ENCODE data around the gene CPA5.

CPA5 gene

DNA sequence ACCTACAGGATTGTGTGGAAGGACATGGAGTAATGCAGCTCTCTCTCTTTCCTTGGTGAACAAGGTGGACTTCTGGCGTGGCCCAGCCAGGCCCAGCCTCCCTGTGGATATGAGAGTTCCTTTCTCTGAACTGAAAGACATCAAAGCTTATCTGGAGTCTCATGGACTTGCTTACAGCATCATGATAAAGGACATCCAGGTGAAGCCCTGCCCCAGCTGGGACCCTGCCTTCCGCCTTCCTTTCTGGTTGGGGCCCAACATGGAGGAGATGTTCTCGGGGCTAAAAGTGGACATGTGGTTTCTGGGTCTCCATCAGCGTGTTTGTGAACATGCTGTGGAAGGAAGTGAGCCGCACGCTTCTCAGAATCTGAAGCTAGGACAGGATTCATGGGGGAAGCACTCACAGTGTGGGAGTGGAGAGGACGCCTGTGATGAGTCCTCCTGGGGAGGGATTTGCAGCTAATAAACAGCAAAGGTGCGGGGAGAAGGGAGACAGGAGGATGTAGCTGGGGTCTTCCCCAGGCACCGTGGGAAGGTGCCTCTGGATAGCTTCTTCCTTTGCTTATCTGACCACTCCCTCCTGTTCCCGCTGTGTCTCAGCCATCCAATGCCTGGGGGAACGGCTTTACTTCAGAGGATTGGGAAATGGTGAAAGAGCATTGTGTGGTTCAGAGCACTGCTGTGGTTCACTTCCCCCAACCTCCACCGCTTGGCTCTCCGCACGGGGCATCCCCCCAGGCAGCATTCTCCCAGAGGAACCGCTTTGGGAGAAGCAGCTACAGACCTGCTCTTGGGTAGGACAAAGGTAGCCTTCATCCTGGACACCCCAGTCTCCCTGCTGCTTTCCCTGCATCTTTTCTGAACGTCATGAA lies 5.5 kb downstream of the CPA5 start:
- Histone ChIP-seq H3K27ac (replicated peaks) (no peak overlapping the region), H3K27me3 (ENCODE audit: insufficient read depth, poor library complexity, severe bottlenecking) (no peaks in the 10 kb centered on the region), H3K4me3 (replicated peaks; ENCODE audit: insufficient read depth, low read length) (no peak overlapping the region)
- peak in 1 of 2 experiments; percentile 37 for DNase-seq (ENCODE audit: low read depth in 1 of 2, low spot score in 1 of 2)
- TF ChIP-seq SPI1 (IDR thresholded peaks at IDR 0.05; ENCODE audit: borderline replicate concordance, low read depth) (no peak), POLR2AphosphoS5 (IDR thresholded peaks at IDR 0.05; ENCODE audit: low read depth) (no peak), GABPA (IDR thresholded peaks at IDR 0.05; ENCODE audit: low read depth) (no peak)
- TF ChIP-seq, protein P1, sequence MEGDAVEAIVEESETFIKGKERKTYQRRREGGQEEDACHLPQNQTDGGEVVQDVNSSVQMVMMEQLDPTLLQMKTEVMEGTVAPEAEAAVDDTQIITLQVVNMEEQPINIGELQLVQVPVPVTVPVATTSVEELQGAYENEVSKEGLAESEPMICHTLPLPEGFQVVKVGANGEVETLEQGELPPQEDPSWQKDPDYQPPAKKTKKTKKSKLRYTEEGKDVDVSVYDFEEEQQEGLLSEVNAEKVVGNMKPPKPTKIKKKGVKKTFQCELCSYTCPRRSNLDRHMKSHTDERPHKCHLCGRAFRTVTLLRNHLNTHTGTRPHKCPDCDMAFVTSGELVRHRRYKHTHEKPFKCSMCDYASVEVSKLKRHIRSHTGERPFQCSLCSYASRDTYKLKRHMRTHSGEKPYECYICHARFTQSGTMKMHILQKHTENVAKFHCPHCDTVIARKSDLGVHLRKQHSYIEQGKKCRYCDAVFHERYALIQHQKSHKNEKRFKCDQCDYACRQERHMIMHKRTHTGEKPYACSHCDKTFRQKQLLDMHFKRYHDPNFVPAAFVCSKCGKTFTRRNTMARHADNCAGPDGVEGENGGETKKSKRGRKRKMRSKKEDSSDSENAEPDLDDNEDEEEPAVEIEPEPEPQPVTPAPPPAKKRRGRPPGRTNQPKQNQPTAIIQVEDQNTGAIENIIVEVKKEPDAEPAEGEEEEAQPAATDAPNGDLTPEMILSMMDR (IDR thresholded peaks at IDR 0.05; ENCODE audit: insufficient read depth, low read length), result no peak
- TF ChIP-seq, protein P2, sequence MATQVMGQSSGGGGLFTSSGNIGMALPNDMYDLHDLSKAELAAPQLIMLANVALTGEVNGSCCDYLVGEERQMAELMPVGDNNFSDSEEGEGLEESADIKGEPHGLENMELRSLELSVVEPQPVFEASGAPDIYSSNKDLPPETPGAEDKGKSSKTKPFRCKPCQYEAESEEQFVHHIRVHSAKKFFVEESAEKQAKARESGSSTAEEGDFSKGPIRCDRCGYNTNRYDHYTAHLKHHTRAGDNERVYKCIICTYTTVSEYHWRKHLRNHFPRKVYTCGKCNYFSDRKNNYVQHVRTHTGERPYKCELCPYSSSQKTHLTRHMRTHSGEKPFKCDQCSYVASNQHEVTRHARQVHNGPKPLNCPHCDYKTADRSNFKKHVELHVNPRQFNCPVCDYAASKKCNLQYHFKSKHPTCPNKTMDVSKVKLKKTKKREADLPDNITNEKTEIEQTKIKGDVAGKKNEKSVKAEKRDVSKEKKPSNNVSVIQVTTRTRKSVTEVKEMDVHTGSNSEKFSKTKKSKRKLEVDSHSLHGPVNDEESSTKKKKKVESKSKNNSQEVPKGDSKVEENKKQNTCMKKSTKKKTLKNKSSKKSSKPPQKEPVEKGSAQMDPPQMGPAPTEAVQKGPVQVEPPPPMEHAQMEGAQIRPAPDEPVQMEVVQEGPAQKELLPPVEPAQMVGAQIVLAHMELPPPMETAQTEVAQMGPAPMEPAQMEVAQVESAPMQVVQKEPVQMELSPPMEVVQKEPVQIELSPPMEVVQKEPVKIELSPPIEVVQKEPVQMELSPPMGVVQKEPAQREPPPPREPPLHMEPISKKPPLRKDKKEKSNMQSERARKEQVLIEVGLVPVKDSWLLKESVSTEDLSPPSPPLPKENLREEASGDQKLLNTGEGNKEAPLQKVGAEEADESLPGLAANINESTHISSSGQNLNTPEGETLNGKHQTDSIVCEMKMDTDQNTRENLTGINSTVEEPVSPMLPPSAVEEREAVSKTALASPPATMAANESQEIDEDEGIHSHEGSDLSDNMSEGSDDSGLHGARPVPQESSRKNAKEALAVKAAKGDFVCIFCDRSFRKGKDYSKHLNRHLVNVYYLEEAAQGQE (IDR thresholded peaks at IDR 0.05; ENCODE audit: insufficient replicate concordance, low read depth), result no peak

DNA sequence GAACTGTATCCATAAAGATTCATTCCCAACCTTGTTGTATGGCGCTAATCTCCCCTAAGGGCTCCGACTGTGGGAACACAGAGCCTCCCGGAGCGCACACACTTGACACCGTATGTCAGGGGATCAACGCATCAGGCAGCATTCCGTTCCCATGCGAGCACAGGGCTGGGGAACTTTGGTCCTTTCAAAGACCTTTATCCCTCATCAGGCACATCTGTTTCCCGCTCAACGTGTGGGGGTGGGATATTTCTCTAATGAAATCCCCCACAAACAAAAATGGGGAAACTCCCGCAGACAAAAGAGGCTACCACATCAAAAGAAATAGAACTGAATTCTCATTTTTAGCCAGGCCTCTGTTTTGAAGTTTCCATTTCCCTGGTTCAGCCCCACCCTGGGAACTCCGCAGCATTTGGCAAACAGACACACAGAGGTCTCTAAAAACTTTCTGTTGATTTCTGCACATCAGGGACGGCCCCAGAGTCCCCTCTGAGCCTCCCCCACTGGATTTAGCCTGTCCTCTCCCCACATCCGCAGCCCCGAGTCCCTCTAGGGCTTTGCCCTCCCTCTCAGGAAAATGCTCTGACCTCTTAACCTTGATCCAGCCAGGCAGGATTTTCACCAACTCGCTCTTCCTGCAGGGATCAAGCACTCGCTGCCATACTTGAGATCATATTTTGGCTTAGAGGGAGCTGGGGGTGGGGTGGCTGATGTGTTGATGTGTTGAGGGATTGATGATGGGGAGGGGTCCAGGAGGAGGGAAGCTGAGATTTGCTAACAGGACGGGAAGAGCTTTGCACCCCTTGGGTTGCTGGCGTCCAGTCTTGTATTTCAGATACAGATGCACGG lies 6.6 kb downstream of the CPA5 start:
- no peaks in the 10 kb centered on the region for H3K27me3 ChIP-seq (ENCODE audit: insufficient read depth, poor library complexity, severe bottlenecking)
- no peak overlapping the region for H3K27ac ChIP-seq (replicated peaks)
- TF ChIP-seq POLR2AphosphoS5 (IDR thresholded peaks at IDR 0.05; ENCODE audit: low read depth) (no peak), GABPA (IDR thresholded peaks at IDR 0.05; ENCODE audit: low read depth) (no peak), SPI1 (IDR thresholded peaks at IDR 0.05; ENCODE audit: borderline replicate concordance, low read depth) (no peak)
- TF ChIP-seq, protein P2 (IDR thresholded peaks at IDR 0.05; ENCODE audit: insufficient replicate concordance, low read depth), result no peak
- TF ChIP-seq, protein P1 (IDR thresholded peaks at IDR 0.05; ENCODE audit: insufficient read depth, low read length), result no peak
- no peak for DNase-seq (ENCODE audit: low read depth in 1 of 2, low spot score in 1 of 2)
- H3K4me3 ChIP-seq (replicated peaks; ENCODE audit: insufficient read depth, low read length), result no peak overlapping the region

DNA sequence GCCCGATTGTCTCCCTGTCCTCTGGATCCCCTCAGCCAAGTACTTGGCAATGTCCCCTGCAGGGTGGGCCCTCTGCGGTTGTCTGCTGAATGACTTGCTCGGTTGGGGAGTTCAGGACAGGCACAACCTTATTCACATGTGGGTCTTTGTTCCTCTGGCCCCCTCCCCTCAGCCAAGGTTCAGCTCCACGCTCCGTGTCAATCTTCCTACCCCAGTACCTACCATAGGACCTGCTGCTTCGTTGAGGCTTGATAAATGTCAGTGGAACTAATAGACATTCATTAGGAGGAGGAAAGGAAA lies 7.1 kb downstream of the CPA5 start:
- TF ChIP-seq, protein P2 (IDR thresholded peaks at IDR 0.05; ENCODE audit: insufficient replicate concordance, low read depth), result no peak
- TF ChIP-seq SPI1 (IDR thresholded peaks at IDR 0.05; ENCODE audit: borderline replicate concordance, low read depth) (no peak), GABPA (IDR thresholded peaks at IDR 0.05; ENCODE audit: low read depth) (no peak), POLR2AphosphoS5 (IDR thresholded peaks at IDR 0.05; ENCODE audit: low read depth) (no peak)
- TF ChIP-seq, protein P1 (IDR thresholded peaks at IDR 0.05; ENCODE audit: insufficient read depth, low read length), result no peak
- H3K4me3 ChIP-seq (replicated peaks; ENCODE audit: insufficient read depth, low read length), result no peak overlapping the region
- DNase-seq (ENCODE audit: low read depth in 1 of 2, low spot score in 1 of 2), result no peak
- no peak overlapping the region for H3K27ac ChIP-seq (replicated peaks)
- H3K27me3 ChIP-seq (ENCODE audit: insufficient read depth, poor library complexity, severe bottlenecking), result no peaks in the 10 kb centered on the region
